GM21576 (cell line): ENCODE measurements around the gene CRTC3.

ENCODE experiments used
- ATAC-seq: cut with Tn5 transposase; IDR thresholded peaks from one replicate; pipeline ENCODE4 v1.9.1; 2021; ENCODE audit warnings: mild to moderate bottlenecking, moderate library complexity; ENCODE audit not compliant: unreplicated experiment

The CRTC3 gene

DNA sequence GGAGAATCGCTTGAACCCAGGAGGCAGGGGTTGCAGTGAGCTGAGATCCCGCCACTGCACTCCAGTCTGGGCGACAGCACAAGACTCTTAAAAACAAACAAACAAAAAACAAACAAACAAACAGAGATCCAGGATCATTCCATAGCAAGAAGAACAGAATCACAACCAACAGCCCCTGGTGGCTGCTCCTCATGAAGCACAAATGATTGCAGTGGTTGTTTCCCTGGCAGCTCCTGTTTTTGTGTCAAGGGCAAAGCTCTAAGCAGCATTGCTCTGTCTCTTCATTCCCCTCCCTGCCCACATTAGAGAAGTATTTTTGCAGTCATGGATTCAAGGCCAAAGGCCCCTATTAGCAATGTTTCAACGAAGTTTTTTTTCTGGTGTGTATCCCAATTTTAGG lies 161.6 kb downstream of the CRTC3 start:
- no peak for ATAC-seq

DNA sequence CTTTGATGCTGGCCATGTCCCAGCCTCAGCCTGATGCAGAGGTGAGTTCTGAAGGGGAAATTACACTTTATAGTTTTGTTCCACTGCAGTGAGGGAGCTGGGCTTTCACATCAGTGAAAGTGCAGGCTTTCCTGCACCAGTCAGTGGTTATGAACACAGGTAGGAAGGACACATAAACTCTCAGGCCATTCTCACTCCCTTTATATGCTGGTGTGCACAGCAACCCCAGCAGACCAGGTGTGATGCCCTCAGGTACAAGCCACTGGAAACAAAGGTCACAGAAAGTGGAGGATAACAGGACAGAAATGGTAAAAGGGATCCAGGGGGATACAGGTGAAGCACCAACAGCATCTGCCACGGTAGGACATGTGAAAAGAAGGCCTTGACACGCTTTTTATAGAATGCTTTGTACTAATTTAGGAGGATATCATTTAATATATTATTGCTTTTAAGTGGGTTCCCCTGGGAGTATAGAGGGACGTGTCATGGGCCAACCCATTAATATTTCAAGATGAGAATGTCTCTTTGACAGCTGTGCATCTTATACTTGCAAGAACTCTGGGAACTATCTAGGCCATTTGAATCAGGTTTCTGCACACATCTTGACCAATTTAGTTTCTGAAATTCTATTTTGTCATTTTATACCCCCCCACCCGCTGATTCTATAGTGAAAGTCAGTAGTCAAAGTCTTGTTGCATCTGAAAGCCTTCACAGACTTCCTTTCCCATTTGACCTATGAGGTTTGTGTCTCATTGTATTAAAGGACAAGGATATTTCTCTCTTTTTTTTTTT lies 162.5 kb downstream of the CRTC3 start:
- peak; percentile 62 for ATAC-seq
